ENCODE data around the gene PYDC1.
"Not testable (repeated sequence)": the region's sequence is repeated elsewhere in the genome, so short reads cannot be mapped to it uniquely, and the experiment has no call there.

Gene PYDC1

DNA sequence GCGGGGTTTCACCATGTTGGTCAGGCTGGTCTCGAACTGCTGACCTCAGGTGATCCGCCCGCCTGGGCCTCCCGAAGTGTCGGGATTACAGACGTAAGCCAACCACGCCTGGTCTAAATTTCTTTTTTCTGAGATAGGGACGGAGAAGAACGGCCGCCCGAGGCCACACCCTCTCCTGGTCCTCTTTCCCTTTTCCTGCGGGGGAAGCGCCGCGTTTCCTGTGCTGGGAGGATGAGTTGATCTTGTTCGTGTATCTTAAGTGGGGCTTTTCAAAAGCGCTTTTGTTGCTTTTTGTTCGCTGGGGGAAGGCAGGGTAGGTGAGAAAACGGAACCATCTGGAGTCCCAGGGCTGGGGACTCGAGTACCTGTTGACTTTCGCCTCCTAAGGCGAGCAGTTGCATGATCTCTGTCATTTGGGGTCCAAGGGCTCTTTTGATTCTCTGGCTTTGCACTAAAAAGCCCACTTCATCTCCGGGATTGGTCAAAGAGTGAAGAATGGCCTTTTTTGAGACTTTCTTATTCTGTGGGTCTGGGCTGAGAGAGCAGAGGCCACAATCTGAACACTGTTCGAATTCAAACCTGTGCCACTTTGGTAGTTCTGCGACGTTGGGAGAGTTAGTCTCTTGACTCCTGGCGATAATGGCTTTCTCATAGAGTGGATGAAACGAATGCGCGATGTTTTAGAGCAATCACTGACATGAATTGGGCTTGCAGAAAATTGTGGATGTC lies 35.7 kb downstream of the PYDC1 start:
- no peak for TF ChIP-seq BHLHE40 (IDR thresholded peaks at IDR 0.05; ENCODE audit: borderline replicate concordance)
- TF ChIP-seq FOXA1 (IDR thresholded peaks at IDR 0.05), result no peak
- TF ChIP-seq HDGF (IDR thresholded peaks at IDR 0.05; ENCODE audit: borderline replicate concordance), result no peak
- no peak for TF ChIP-seq FOXM1 (IDR thresholded peaks at IDR 0.05; ENCODE audit: borderline replicate concordance)
- TF ChIP-seq LEF1 (IDR thresholded peaks at IDR 0.05; ENCODE audit: borderline replicate concordance), result no peak
- TF ChIP-seq TARDBP (IDR thresholded peaks at IDR 0.05), result no peak
- TF ChIP-seq, protein P1, sequence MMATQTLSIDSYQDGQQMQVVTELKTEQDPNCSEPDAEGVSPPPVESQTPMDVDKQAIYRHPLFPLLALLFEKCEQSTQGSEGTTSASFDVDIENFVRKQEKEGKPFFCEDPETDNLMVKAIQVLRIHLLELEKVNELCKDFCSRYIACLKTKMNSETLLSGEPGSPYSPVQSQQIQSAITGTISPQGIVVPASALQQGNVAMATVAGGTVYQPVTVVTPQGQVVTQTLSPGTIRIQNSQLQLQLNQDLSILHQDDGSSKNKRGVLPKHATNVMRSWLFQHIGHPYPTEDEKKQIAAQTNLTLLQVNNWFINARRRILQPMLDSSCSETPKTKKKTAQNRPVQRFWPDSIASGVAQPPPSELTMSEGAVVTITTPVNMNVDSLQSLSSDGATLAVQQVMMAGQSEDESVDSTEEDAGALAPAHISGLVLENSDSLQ (IDR thresholded peaks at IDR 0.05), result no peak
- no peak for TF ChIP-seq NFRKB (IDR thresholded peaks at IDR 0.05)
- TF ChIP-seq FOXK2 (IDR thresholded peaks at IDR 0.05), result no peak
- no peak for TF ChIP-seq ELF4 (IDR thresholded peaks at IDR 0.05)
- TF ChIP-seq SUZ12 (IDR thresholded peaks at IDR 0.05), result no peak
- no peak for TF ChIP-seq ARNT (IDR thresholded peaks at IDR 0.05)
- no peak for TF ChIP-seq SP1 (IDR thresholded peaks at IDR 0.05)
- TF ChIP-seq L3MBTL2 (conservative IDR thresholded peaks at IDR 0.05), result no peak
- TF ChIP-seq CTBP1 (IDR thresholded peaks at IDR 0.05; ENCODE audit: borderline replicate concordance), result no peak
- TF ChIP-seq ZNF384 (IDR thresholded peaks at IDR 0.05), result no peak
- ChIA-PET POLR2A (interaction anchor here (0.6 to 2.6 kb wide), 26 partner anchors 9 to 279 kb away, joined by 3 to 44 read pairs (median 5); partner anchors contain the start of genes KAT8, PYCARD, PYDC1 and STX4), CTCF (no interaction called here)
- DNase-seq (ENCODE audit: extremely low spot score), result no peak

DNA sequence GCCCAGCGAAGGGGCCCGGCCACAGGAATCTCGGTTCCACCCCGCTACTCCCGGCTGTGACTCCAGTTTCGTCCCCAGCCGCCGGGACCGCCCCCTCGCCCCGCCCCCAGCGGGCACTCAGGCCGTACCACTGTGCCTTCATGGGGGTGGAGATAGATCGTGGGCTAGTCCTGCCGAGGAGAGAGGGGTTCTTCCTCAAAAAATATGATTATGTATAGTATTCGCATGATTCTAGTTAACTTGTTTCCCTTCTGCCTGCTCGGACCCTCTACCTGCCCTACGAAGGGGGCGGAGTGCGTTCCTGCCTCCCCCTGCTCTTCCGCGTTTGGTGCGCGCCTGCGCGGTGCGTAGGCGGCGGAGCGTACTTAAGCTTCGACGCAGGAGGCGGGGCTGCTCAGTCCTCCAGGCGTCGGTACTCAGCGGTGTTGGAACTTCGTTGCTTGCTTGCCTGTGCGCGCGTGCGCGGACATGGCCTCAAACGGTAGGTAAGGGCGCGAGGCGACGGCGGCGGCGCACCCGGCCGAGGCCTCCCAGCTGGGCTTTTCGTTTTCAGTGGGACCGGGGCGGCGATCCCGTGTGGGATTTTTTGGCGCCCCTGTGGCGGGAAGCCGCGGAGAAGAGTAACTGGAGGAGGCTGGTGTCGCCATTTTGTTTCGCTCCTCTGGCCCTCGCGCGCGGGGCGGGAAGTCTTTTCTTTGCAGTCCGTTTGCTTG lies 37.0 kb downstream of the PYDC1 start, which contains the start of gene FUS:
Gene FUS (plus strand): TSS at position 393 of the 713 bp plus-strand sequence. CDS start 76 bp downstream, at position 469.
- DNase-seq (ENCODE audit: extremely low spot score), result peak; percentile 94
- ChIA-PET CTCF (interaction anchor here (1.3 kb wide), 2 partner anchors 38 to 196 kb away, joined by 4 to 6 read pairs; no protein-coding TSS in a partner anchor), POLR2A (interaction anchor here (0.6 to 2.6 kb wide), 44 partner anchors 9 to 533 kb away, joined by 3 to 44 read pairs (median 4); partner anchors contain the start of genes KAT8, PRSS36, PRSS8 and PYCARD)
- TF ChIP-seq, protein P1 (IDR thresholded peaks at IDR 0.05), result no peak
- TF ChIP-seq NFRKB (IDR thresholded peaks at IDR 0.05) (no peak; the same call in 1 of the 2 replicates), SP1 (IDR thresholded peaks at IDR 0.05) (peak; percentile 79), TARDBP (IDR thresholded peaks at IDR 0.05) (no peak), BHLHE40 (IDR thresholded peaks at IDR 0.05; ENCODE audit: borderline replicate concordance) (peak; percentile 97), FOXM1 (IDR thresholded peaks at IDR 0.05; ENCODE audit: borderline replicate concordance) (peak; percentile 81), ZNF384 (IDR thresholded peaks at IDR 0.05) (no peak), ARNT (IDR thresholded peaks at IDR 0.05) (peak; percentile 47; the same call in 1 of the 2 replicates), ELF4 (IDR thresholded peaks at IDR 0.05) (peak; percentile 98), HDGF (IDR thresholded peaks at IDR 0.05; ENCODE audit: borderline replicate concordance) (no peak)

DNA sequence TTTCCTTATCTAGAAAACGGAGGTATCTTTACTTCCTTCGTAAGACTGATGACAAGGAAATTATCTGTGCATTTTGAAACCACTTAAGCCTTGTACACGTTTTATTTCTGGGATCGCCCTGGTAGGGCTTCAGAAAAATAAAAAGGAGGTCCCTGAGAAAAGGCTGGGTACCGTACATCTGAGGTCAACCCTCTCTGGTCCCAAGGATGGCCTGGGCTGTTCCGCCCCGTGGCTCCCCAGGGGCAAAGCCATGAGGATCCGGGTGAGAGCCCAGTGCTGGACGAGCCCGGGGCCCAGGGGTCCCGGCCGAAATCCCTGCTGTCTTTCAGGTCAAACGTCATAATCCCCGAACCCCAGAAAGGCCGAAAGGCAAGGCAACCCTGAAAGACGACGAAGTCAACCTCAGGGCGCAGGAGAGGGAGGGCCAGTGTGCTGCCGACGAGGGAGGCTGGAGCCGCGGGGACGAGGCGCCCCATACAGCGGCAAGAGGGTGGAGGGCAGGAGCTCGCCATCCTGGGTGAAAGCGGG lies 37.7 kb downstream of the PYDC1 start:
- POLR2A ChIA-PET, result interaction anchor here (0.6 to 2.6 kb wide), 35 partner anchors 8 to 534 kb away, joined by 3 to 44 read pairs (median 4); partner anchors contain the start of genes KAT8, PRSS36, PRSS8 and PYCARD
- CTCF ChIA-PET, result interaction anchor here (1.3 kb wide), 2 partner anchors 37 to 195 kb away, joined by 4 to 6 read pairs; no protein-coding TSS in a partner anchor
- TF ChIP-seq ZNF384 (IDR thresholded peaks at IDR 0.05), result no peak
- no peak for TF ChIP-seq FOXA1 (IDR thresholded peaks at IDR 0.05)
- no peak for TF ChIP-seq HDGF (IDR thresholded peaks at IDR 0.05; ENCODE audit: borderline replicate concordance)
- no peak for TF ChIP-seq L3MBTL2 (conservative IDR thresholded peaks at IDR 0.05)
- TF ChIP-seq ELF4 (IDR thresholded peaks at IDR 0.05), result no peak
- TF ChIP-seq LEF1 (IDR thresholded peaks at IDR 0.05; ENCODE audit: borderline replicate concordance), result no peak
- TF ChIP-seq CTBP1 (IDR thresholded peaks at IDR 0.05; ENCODE audit: borderline replicate concordance), result no peak
- no peak for TF ChIP-seq SUZ12 (IDR thresholded peaks at IDR 0.05)
- no peak for TF ChIP-seq BHLHE40 (IDR thresholded peaks at IDR 0.05; ENCODE audit: borderline replicate concordance)
- no peak for DNase-seq (ENCODE audit: extremely low spot score)

DNA sequence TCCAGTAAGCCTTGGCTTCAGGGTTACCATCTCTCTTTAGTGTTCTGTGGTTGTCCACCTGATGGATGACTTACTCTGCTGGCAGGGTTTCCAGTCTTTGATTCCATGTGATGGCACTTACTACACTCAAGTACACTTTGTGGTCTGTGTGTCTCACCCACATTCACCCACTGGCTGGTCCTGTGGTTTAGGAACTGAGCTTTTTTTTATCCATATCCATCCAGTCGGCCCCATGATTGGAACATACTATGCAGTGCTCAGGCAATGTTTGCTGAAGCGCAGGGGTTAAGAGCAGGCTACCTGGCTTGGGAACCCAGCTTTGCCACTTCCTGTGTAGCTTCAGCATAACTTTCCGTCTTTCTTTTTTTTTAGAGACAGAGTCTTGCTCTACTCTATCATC lies 39.8 kb downstream of the PYDC1 start:
- DNase-seq (ENCODE audit: extremely low spot score), result no peak
- ChIA-PET POLR2A (interaction anchor here (1.4 kb wide), 1 partner anchor 60 kb away, joined by 4 read pairs; the partner anchor contains the start of gene KAT8), CTCF (no interaction called here)
- TF ChIP-seq ELF4 (IDR thresholded peaks at IDR 0.05) (no peak), ARNT (IDR thresholded peaks at IDR 0.05) (no peak), FOXK2 (IDR thresholded peaks at IDR 0.05) (no peak)
- TF ChIP-seq, protein P1 (IDR thresholded peaks at IDR 0.05), result no peak

DNA sequence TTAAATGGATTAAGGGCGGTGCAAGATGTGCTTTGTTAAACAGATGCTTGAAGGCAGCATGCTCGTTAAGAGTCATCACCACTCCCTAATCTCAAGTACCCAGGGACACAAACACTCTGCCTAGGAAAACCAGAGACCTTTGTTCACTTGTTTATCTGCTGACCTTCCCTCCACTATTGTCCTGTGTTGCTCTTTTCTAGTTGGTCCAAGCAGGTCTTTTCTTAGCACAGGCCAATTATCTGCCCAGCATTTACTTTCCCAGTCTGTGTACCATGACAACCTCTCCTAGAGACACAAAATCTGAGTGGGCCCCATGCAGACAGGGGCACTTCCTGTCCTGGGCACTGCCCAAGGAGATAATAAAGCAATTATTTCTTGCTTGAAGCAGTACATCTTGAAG lies 46.9 kb downstream of the PYDC1 start:
- CTCF ChIA-PET; DNase-seq (ENCODE audit: extremely low spot score); POLR2A ChIA-PET: not testable (repeated sequence)

DNA sequence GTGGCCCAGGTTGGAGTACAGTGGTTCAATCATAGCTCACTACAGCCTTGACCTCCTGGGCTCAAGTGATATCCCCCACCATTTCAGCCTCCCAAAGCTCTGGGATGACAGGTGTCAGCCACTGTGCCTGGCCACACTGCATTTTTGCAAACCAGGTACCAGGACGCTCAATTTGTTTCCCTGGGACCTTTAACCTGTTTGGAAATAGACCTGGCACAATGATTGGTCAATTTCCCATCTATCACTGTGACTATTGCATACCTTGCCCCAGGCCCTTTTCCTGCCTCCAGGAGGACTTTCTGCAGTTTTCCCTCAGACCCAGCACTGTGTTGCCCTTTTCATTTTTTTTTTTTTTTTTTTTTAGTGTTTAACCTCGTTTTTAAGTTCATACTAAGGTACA lies 48.1 kb downstream of the PYDC1 start:
- ChIA-PET CTCF (no interaction called here), POLR2A (interaction anchor here (2.1 kb wide), 1 partner anchor 11 kb away, joined by 10 read pairs; the partner anchor contains the start of gene FUS)
- DNase-seq (ENCODE audit: extremely low spot score), result no peak
- TF ChIP-seq CTBP1 (IDR thresholded peaks at IDR 0.05; ENCODE audit: borderline replicate concordance), result no peak
- 0 out of 2 replicates have a peak, but pooled peaks have one; percentile 27 for TF ChIP-seq ZNF384 (IDR thresholded peaks at IDR 0.05)
- TF ChIP-seq FOXK2 (IDR thresholded peaks at IDR 0.05), result no peak
- no peak for TF ChIP-seq ELF4 (IDR thresholded peaks at IDR 0.05)
- TF ChIP-seq HDGF (IDR thresholded peaks at IDR 0.05; ENCODE audit: borderline replicate concordance), result no peak
- no peak for TF ChIP-seq SUZ12 (IDR thresholded peaks at IDR 0.05)
- TF ChIP-seq FOXM1 (IDR thresholded peaks at IDR 0.05; ENCODE audit: borderline replicate concordance), result no peak
- TF ChIP-seq LEF1 (IDR thresholded peaks at IDR 0.05; ENCODE audit: borderline replicate concordance), result no peak
- TF ChIP-seq, protein P1 (IDR thresholded peaks at IDR 0.05), result peak; percentile 36; the same call in 1 of the 2 replicates
- no peak for TF ChIP-seq NFRKB (IDR thresholded peaks at IDR 0.05)
